Measurements from ENCODE around the gene SHC3.

SHC3 gene

GRCh38 chr9:88996921-88997235, 181.7 kb downstream of the SHC3 start:
- Histone ChIP-seq H4K8ac (ENCODE audit: low read depth, low read length) (no peak overlapping the region), H3K27ac (ENCODE audit: low read depth, low read length) (no peak overlapping the region), H3K18ac (ENCODE audit: low read length) (no peak overlapping the region), H2BK12ac (ENCODE audit: low read length) (no peak overlapping the region), H4K12ac (ENCODE audit: low read depth, low read length) (no peak overlapping the region), H3K27me3 (ENCODE audit: insufficient read depth, low read length) (no peaks in the 10 kb centered on the region), H3K36me3 (ENCODE audit: control insufficient read depth in 1 of 2, insufficient read depth in 2 of 2, low read length in 2 of 2) (peaks cover 35 to 61% of the 10 kb centered on the region in 2 experiments), H2BK120ac (ENCODE audit: insufficient read depth, low read length, poor library complexity) (no peak overlapping the region), H3K4me1 (ENCODE audit: control insufficient read depth in 1 of 2, insufficient read depth in 2 of 2, low read length in 2 of 2) (peaks cover 17 to 20% of the 10 kb centered on the region in 2 experiments), H3K23ac (ENCODE audit: low read length) (no peak overlapping the region), H3K79me2 (ENCODE audit: control insufficient read depth, insufficient read depth, low read length, poor library complexity) (peaks cover 4% of the 10 kb centered on the region), H4K91ac (ENCODE audit: low read depth, low read length) (no peak overlapping the region), H2AK5ac (ENCODE audit: low read length) (no peak overlapping the region), H2AFZ (ENCODE audit: insufficient read depth, low read length, poor library complexity) (no peak overlapping the region), H3K4me2 (ENCODE audit: low read length) (no peak overlapping the region), H3K4ac (ENCODE audit: low read depth, low read length) (no peak overlapping the region), H3K9ac (ENCODE audit: low read length) (no peak overlapping the region), H3K14ac (ENCODE audit: low read length) (no peak overlapping the region), H3K9me3 (ENCODE audit: insufficient read depth, low read depth, low read length) (peaks cover 4% of the 10 kb centered on the region), H3K79me1 (ENCODE audit: low read length) (peaks cover 2% of the 10 kb centered on the region), H2BK5ac (ENCODE audit: low read depth, low read length, poor library complexity) (no peak overlapping the region), H3K4me3 (ENCODE audit: low read depth, low read length) (no peak overlapping the region)
- no peak for DNase-seq
- no CpG with 5 or more reads among the region's 4 CpGs for WGBS (ENCODE audit: extremely low coverage, insufficient coverage, insufficient read length)

DNA sequence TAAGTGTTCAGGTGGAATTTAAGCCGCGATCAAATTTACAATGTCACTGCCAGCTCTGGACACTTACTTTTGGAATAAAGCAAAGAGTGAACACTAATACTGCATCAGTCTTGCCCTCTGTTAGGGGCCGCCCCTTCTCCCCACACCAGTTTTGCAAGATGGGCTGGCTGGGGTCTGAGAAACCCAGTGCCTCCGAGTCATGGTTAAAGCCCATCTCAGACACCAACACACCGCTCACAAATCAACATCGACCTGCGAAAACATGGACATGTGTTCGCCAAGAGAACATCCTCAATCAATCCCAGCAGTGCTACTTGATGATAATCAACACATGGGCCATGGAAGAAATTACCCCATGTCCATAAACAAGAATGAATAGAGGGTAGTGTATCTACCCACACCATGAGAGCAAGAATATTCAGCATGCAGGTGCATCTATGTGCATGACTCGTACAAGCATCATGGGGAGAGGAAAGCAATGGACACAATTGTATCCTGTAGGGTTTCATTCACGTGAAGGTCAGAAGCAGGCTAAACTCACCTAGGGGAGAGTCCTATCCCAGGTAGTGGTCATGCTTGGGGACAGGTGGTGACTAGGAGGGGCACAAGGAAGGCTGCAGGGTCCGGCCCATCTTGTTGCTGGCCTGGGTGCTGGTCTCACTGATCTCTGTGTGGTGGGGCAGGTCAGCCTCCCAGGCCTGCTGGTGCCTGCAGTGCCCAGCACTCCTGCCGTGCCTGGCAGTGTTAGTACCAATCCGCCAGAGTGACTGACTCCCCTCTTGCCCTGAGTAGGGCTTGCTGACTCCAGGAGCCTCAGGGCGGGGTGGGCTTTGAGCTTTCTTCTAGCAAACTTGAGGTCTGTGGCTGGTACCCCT, 182.3 kb downstream of the SHC3 start:
- no peak overlapping the region for H3K4me3 ChIP-seq (ENCODE audit: low read depth, low read length)
- peaks cover 7% of the 10 kb centered on the region for H3K79me1 ChIP-seq (ENCODE audit: low read length)
- no peak overlapping the region for H3K4me2 ChIP-seq (ENCODE audit: low read length)
- H3K23ac ChIP-seq (ENCODE audit: low read length) = no peak overlapping the region
- no peak overlapping the region for H2BK5ac ChIP-seq (ENCODE audit: low read depth, low read length, poor library complexity)
- H3K14ac ChIP-seq (ENCODE audit: low read length) = no peak overlapping the region
- DNase-seq = no peak
- no peaks in the 10 kb centered on the region for H3K27me3 ChIP-seq (ENCODE audit: insufficient read depth, low read length)
- no CpG with 5 or more reads among the region's 14 CpGs for whole genome bisulfite sequencing (ENCODE audit: extremely low coverage, insufficient coverage, insufficient read length)
- H3K36me3 ChIP-seq (ENCODE audit: control insufficient read depth in 1 of 2, insufficient read depth in 2 of 2, low read length in 2 of 2) = peaks cover 29 to 55% of the 10 kb centered on the region in 2 experiments
- H4K8ac ChIP-seq (ENCODE audit: low read depth, low read length) = no peak overlapping the region
- H2AK5ac ChIP-seq (ENCODE audit: low read length) = no peak overlapping the region
- H3K18ac ChIP-seq (ENCODE audit: low read length) = no peak overlapping the region
- H2BK12ac ChIP-seq (ENCODE audit: low read length) = no peak overlapping the region
- H3K27ac ChIP-seq (ENCODE audit: low read depth, low read length) = no peak overlapping the region
- H4K91ac ChIP-seq (ENCODE audit: low read depth, low read length) = no peak overlapping the region
- no peak overlapping the region for H3K9ac ChIP-seq (ENCODE audit: low read length)
- H2AFZ ChIP-seq (ENCODE audit: insufficient read depth, low read length, poor library complexity) = no peak overlapping the region
- H3K9me3 ChIP-seq (ENCODE audit: insufficient read depth, low read depth, low read length) = peaks cover 1% of the 10 kb centered on the region
- peaks cover 17 to 20% of the 10 kb centered on the region in 2 experiments for H3K4me1 ChIP-seq (ENCODE audit: control insufficient read depth in 1 of 2, insufficient read depth in 2 of 2, low read length in 2 of 2)
- peaks cover 10% of the 10 kb centered on the region for H3K79me2 ChIP-seq (ENCODE audit: control insufficient read depth, insufficient read depth, low read length, poor library complexity)
- no peak overlapping the region for H2BK120ac ChIP-seq (ENCODE audit: insufficient read depth, low read length, poor library complexity)
- no peak overlapping the region for H4K12ac ChIP-seq (ENCODE audit: low read depth, low read length)
- H3K4ac ChIP-seq (ENCODE audit: low read depth, low read length) = no peak overlapping the region

GRCh38 chr9:88995627-88996026, 183.0 kb downstream of the SHC3 start:
- no peak overlapping the region for H2BK120ac ChIP-seq (ENCODE audit: insufficient read depth, low read length, poor library complexity)
- no peak overlapping the region for H3K4ac ChIP-seq (ENCODE audit: low read depth, low read length)
- no peak overlapping the region for H3K4me2 ChIP-seq (ENCODE audit: low read length)
- H3K9me3 ChIP-seq (ENCODE audit: insufficient read depth, low read depth, low read length) = peaks cover 1% of the 10 kb centered on the region
- H3K9ac ChIP-seq (ENCODE audit: low read length) = no peak overlapping the region
- no peak overlapping the region for H2AFZ ChIP-seq (ENCODE audit: insufficient read depth, low read length, poor library complexity)
- no peak overlapping the region for H3K14ac ChIP-seq (ENCODE audit: low read length)
- no peak overlapping the region for H4K12ac ChIP-seq (ENCODE audit: low read depth, low read length)
- peaks cover 15 to 19% of the 10 kb centered on the region in 2 experiments for H3K4me1 ChIP-seq (ENCODE audit: control insufficient read depth in 1 of 2, insufficient read depth in 2 of 2, low read length in 2 of 2)
- H2BK5ac ChIP-seq (ENCODE audit: low read depth, low read length, poor library complexity) = no peak overlapping the region
- no peak overlapping the region for H3K4me3 ChIP-seq (ENCODE audit: low read depth, low read length)
- H4K8ac ChIP-seq (ENCODE audit: low read depth, low read length) = no peak overlapping the region
- peaks cover 26 to 51% of the 10 kb centered on the region in 2 experiments for H3K36me3 ChIP-seq (ENCODE audit: control insufficient read depth in 1 of 2, insufficient read depth in 2 of 2, low read length in 2 of 2)
- H3K27me3 ChIP-seq (ENCODE audit: insufficient read depth, low read length) = no peaks in the 10 kb centered on the region
- DNase-seq = no peak
- H3K23ac ChIP-seq (ENCODE audit: low read length) = no peak overlapping the region
- H3K79me2 ChIP-seq (ENCODE audit: control insufficient read depth, insufficient read depth, low read length, poor library complexity) = peaks cover 11% of the 10 kb centered on the region
- no peak overlapping the region for H2AK5ac ChIP-seq (ENCODE audit: low read length)
- no CpG with 5 or more reads among the region's 6 CpGs for WGBS (ENCODE audit: extremely low coverage, insufficient coverage, insufficient read length)
- H3K18ac ChIP-seq (ENCODE audit: low read length) = no peak overlapping the region
- no peak overlapping the region for H4K91ac ChIP-seq (ENCODE audit: low read depth, low read length)
- peaks cover 10% of the 10 kb centered on the region for H3K79me1 ChIP-seq (ENCODE audit: low read length)
- H2BK12ac ChIP-seq (ENCODE audit: low read length) = no peak overlapping the region
- no peak overlapping the region for H3K27ac ChIP-seq (ENCODE audit: low read depth, low read length)

DNA sequence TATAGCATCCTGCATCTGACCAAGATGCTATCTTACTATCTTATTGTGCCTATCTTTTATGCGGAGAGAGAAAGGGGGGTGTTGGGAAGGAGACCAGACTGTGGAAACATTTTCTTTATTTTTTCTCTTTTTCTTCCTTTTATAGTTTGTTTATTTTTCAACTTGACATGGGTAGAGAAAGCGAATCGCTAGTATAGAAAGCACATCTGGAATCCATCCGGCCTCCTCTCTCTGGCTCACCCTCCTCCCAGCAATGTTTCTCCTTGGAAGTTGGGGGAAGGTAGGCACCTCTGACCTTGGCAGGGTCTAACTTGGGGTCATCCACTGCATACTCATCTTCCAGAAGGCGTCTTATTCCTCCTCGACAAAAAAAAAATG, 183.4 kb downstream of the SHC3 start:
- no peak overlapping the region for H3K23ac ChIP-seq (ENCODE audit: low read length)
- no peak overlapping the region for H3K4me3 ChIP-seq (ENCODE audit: low read depth, low read length)
- no peak for DNase-seq
- no peak overlapping the region for H4K91ac ChIP-seq (ENCODE audit: low read depth, low read length)
- H3K79me2 ChIP-seq (ENCODE audit: control insufficient read depth, insufficient read depth, low read length, poor library complexity) = peaks cover 11% of the 10 kb centered on the region
- no peak overlapping the region for H3K18ac ChIP-seq (ENCODE audit: low read length)
- H3K9me3 ChIP-seq (ENCODE audit: insufficient read depth, low read depth, low read length) = peaks cover 1% of the 10 kb centered on the region
- H2BK120ac ChIP-seq (ENCODE audit: insufficient read depth, low read length, poor library complexity) = no peak overlapping the region
- no peak overlapping the region for H3K14ac ChIP-seq (ENCODE audit: low read length)
- H2BK12ac ChIP-seq (ENCODE audit: low read length) = no peak overlapping the region
- H3K4me1 ChIP-seq (ENCODE audit: control insufficient read depth in 1 of 2, insufficient read depth in 2 of 2, low read length in 2 of 2) = peaks cover 13 to 21% of the 10 kb centered on the region in 2 experiments
- H3K27ac ChIP-seq (ENCODE audit: low read depth, low read length) = no peak overlapping the region
- peaks cover 11% of the 10 kb centered on the region for H3K79me1 ChIP-seq (ENCODE audit: low read length)
- no peak overlapping the region for H2AFZ ChIP-seq (ENCODE audit: insufficient read depth, low read length, poor library complexity)
- H4K8ac ChIP-seq (ENCODE audit: low read depth, low read length) = no peak overlapping the region
- peaks cover 26 to 48% of the 10 kb centered on the region in 2 experiments for H3K36me3 ChIP-seq (ENCODE audit: control insufficient read depth in 1 of 2, insufficient read depth in 2 of 2, low read length in 2 of 2)
- H3K27me3 ChIP-seq (ENCODE audit: insufficient read depth, low read length) = no peaks in the 10 kb centered on the region
- no CpG with 5 or more reads among the region's 6 CpGs for WGBS (ENCODE audit: extremely low coverage, insufficient coverage, insufficient read length)
- no peak overlapping the region for H2BK5ac ChIP-seq (ENCODE audit: low read depth, low read length, poor library complexity)
- no peak overlapping the region for H3K4me2 ChIP-seq (ENCODE audit: low read length)
- H4K12ac ChIP-seq (ENCODE audit: low read depth, low read length) = no peak overlapping the region
- H3K9ac ChIP-seq (ENCODE audit: low read length) = no peak overlapping the region
- no peak overlapping the region for H2AK5ac ChIP-seq (ENCODE audit: low read length)
- H3K4ac ChIP-seq (ENCODE audit: low read depth, low read length) = no peak overlapping the region

All from trophoblast cell (in vitro differentiated cells and primary cell).